ENCODE results near the gene CDK2.

CDK2 gene

DNA sequence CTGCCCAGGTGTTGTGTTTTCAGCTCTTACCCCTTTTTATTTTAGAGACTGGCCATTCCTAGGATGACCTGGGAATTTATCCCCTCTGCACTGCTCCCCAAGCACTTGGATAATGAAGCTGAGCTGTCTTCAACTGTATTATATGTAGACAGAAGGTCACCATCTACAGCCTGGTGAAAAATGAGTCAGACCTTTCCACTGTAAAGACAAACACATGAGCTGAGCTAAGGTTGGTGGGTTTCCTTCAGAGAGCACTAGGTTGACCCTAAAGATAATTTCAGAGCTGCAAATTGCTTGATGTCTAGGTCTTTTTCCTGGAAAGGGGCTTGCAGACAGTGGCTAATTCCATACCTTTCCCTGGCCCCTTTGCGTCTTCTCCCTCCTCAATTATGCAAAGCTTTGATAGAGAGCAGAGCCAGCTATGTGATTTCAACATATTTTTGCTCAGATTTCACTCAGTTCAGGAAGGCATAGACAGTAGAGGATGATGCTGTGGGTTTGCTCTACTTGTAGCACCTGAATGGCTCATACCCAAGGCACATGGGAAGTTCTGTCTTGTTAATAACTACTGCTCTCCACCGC lies 45.0 kb downstream of the CDK2 start:
- DNase-seq (ENCODE audit: low read depth, low spot score): no peak

- no peak for DNase-seq (ENCODE audit: low read depth, low spot score)
Observed at GRCh38 chr12:56013482-56013881, 46.9 kb downstream of the CDK2 start.

DNA sequence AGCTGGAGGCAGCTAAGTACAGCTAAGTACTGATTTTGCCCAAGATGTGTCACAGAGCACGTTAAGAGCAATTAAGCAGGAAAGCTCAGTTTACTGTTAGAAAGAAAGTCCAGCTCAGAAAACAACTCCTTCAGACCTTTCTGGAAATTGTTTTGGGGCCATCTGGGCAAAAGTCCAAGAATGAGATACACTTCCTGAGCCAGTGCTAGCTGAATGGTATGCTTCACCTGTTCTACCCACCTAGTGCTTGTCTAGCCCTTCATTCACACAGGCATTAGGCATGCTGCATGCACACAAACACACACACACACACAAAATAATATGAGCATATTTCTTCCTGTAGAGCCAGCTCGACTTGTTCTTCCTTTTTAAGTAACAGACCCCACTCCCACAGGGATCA lies 47.6 kb downstream of the CDK2 start:
- DNase-seq (ENCODE audit: low read depth, low spot score): no peak

DNA sequence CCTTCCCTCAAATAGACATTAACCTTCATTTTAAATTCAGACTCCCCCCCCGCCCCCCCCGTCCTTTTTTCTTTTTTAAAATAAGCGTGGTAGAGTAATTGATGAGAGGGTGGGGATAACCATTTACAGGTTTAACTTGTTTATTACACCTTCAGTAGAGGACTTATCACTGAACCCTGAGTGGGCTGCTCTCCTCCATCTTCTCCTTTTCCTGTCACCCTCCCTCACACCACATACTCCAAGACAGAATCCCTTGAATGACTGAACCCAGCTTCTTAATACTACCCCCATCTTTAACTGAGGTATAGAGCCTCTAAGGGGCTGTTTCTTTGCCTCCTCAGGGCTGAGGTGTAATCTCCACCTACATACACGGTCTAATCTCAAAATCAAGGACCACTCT lies 50.6 kb downstream of the CDK2 start:
- no peak for DNase-seq (ENCODE audit: low read depth, low spot score)

- no peak for DNase-seq (ENCODE audit: low read depth, low spot score)
Observed at GRCh38 chr12:56018356-56018755, 51.7 kb downstream of the CDK2 start.

GRCh38 chr12:56020423-56021184 lies 54.0 kb downstream of the CDK2 start, which contains the start of gene IKZF4:
Gene IKZF4 (plus strand): TSS chr12:56021043. CDS start chr12:56021494, 451 bp downstream.
- no peak for DNase-seq (ENCODE audit: low read depth, low spot score)

GRCh38 chr12:56021889-56022497 lies 55.4 kb downstream of the CDK2 start:
- no peak for DNase-seq (ENCODE audit: low read depth, low spot score)

All from iPS DF 19.7 (cell line).